Thoracic aorta (tissue), 2 donors: Measurements from ENCODE around the gene CASZ1. TPM values are rescaled to one million over a fixed set of nuclear protein-coding genes. Genes with fewer than 3 reads are reported as not detected.

ENCODE experiments used
- ATAC-seq: fragments of 150-250 bp; one replicate; pipeline ENCODE4 v1.8.0; 2017; ENCODE audit warnings: low read depth; ENCODE audit not compliant: insufficient number of reproducible peaks, low FRiP score
- DNase-seq: peaks from one replicate; pipeline ENCODE4 v3.0.0-alpha.2; 2020; ENCODE audit warnings: low spot score
- H3K27ac ChIP-seq, 2 donors: fragments of 200-600 bp; sonication (generic); 1 replicate in 1 of 2; 2 replicates in 1 of 2; pipeline ENCODE4 v1.5.1; 2016; ENCODE audit warnings: mild to moderate bottlenecking in 2 of 2, moderate library complexity in 2 of 2
- H3K27me3 ChIP-seq: fragments of 200-600 bp; sonication (generic); replicated peaks from 2 replicates; pipeline ENCODE4 v1.6.0; 2016; ENCODE audit warnings: mild to moderate bottlenecking; ENCODE audit not compliant: insufficient read depth
- H3K36me3 ChIP-seq: fragments of 200-600 bp; sonication (generic); one replicate; pipeline ENCODE4 v1.5.1; 2016
- H3K4me1 ChIP-seq, 2 donors: fragments of 200-600 bp; sonication (generic); 1 replicate in 1 of 2; 2 replicates in 1 of 2; pipeline versions ENCODE4 v1.5.1 to v1.6.0; 2016; ENCODE audit warnings: low read depth in 2 of 2, mild to moderate bottlenecking in 1 of 2; ENCODE audit not compliant: control insufficient read depth in 1 of 2
- H3K4me3 ChIP-seq: fragments of 200-600 bp; sonication (generic); 2 replicates; pipeline ENCODE4 v1.5.1; 2016; ENCODE audit warnings: mild to moderate bottlenecking
- H3K9me3 ChIP-seq: fragments of 200-600 bp; sonication (generic); 2 replicates; pipeline ENCODE4 v1.5.1; 2016
- CTCF ChIP-seq: fragments of 200-600 bp; sonication (generic); IDR thresholded peaks from one replicate; pipeline ENCODE4 v1.5.1; 2019; ENCODE audit warnings: antibody characterized with exemption
- total RNA-seq, 2 donors: library from RNA; depleted of rRNA; stranded (reverse); fragments of >200 nt; gene quantifications; one replicate each; pipeline versions ENCODE4 v1.1.0 to v1.2.3, GENCODE V29; 2016

The CASZ1 gene
- total RNA-seq, 2 donors from 2014 or later, result 20.6 to 27.9 TPM

DNA sequence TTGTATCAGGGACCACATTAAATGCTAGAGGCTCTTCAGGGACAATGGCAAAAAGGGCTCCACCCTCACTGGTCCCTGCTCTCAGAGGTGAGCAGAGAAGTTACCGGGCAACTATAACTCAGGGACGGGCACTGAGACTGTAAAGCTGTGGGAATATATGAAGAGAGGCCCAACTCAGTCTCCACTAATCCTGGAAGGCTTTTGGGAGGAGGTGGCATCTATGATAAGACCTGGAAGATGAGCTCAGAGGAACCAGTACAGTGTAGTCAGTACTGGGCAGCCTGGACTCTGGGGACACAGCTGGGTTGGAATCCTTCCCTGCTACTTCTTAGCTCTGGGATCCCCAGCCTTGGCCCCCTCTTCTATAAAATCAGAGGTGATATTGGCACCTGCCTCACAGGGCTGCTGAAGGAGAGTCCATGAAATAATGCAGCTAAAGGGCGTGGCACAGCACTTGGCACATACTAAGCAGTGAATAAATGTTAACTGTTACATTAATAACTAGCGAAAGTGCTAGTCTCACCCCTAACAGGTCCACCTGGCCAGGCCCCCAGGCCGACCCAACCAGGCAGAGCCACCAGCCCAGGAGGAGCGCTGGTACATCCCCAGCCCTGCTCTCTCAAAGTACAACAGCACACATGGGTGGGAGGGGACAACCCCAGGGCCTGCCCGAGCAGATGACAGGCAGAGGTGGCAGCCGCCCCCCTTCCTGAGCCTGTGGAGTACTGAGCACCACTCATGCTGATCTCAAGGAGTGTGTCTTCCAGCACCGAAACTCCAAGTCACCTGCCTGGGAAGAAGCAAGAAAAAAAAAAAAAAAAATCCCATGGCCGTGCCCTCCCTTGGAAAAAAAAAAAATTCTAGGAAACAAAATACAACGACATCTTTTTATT, 62.7 kb downstream of the CASZ1 start:
- TF ChIP-seq CTCF, result no peak

DNA sequence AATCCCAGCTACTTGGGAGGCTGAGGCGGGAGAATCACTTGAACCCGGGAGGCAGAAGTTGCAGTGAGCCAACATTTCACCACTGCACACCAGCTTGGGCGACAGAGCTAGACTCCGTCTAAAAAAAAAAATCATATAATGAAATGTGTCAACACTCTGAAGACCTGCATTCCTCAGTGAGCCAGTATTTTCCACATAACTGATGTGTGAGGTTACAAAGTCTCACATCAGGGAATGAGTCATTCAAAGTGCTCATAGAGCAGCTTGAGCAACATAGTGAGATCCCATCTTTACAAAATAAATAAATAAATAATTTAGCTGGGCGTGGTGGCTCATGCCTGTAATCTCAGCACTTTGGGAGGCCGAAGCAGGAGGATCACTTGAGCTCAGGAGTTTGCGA, 65.5 kb downstream of the CASZ1 start:
- Histone ChIP-seq H3K4me3 (no peak overlapping the region), H3K27me3 (no peaks in the 10 kb centered on the region), H3K36me3 (no peaks in the 10 kb centered on the region), H3K27ac (no peak overlapping the region), H3K9me3 (no peaks in the 10 kb centered on the region), H3K4me1 (peaks cover 8 to 30% of the 10 kb centered on the region in 2 donors)
- ATAC-seq (no peak), DNase-seq (no peak)
- no peak for TF ChIP-seq CTCF

More for the DNA sequence above, 62.7 kb downstream of the CASZ1 start:
- Histone ChIP-seq H3K4me1 (peaks cover 0 to 9% of the 10 kb centered on the region in 2 donors), H3K27me3 (no peaks in the 10 kb centered on the region), H3K27ac (no peak overlapping the region), H3K9me3 (no peaks in the 10 kb centered on the region), H3K4me3 (no peak overlapping the region), H3K36me3 (no peaks in the 10 kb centered on the region)
- DNase-seq (no peak), ATAC-seq (no peak)

GRCh38 chr1:10728595-10729410, 67.6 kb downstream of the CASZ1 start:
- no peak for TF ChIP-seq CTCF
- Histone ChIP-seq H3K9me3 (no peaks in the 10 kb centered on the region), H3K4me3 (no peak overlapping the region), H3K27me3 (no peaks in the 10 kb centered on the region), H3K36me3 (no peaks in the 10 kb centered on the region), H3K4me1 (peaks cover 15 to 41% of the 10 kb centered on the region in 2 donors), H3K27ac (no peak overlapping the region)
- DNase-seq (no peak), ATAC-seq (no peak)

DNA sequence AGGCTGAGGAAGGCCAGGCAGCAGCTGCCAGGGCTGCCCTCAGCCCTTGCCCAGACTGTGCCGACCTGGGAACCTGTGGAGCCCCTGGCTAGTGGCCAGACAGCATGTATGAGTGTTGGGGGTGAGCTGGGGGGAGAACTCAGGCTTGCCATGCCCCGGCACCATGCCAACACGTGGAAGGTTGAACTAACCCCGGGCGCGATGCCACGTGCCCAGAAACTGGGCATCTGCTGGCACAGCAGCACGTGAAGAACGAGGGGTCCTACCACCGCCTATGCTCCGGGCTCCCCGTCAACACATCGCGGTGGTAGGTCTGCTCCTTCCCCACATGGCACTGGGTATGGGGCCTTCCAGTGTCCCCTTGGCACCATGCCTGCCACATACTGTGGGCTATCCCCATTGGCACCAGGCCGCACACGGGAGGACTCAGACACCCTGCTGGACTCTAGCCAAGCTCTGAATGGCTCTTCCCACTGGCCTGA, 68.7 kb downstream of the CASZ1 start:
- no peaks in the 10 kb centered on the region for H3K9me3 ChIP-seq
- no peaks in the 10 kb centered on the region for H3K27me3 ChIP-seq
- peaks cover 15 to 46% of the 10 kb centered on the region in 2 donors for H3K4me1 ChIP-seq
- ATAC-seq (no peak), DNase-seq (no peak)
- H3K4me3 ChIP-seq, result no peak overlapping the region
- H3K27ac ChIP-seq, result no peak overlapping the region
- no peak for TF ChIP-seq CTCF
- no peaks in the 10 kb centered on the region for H3K36me3 ChIP-seq

- H3K4me3 ChIP-seq, result no peak overlapping the region
- DNase-seq (peak; percentile 15), ATAC-seq (no peak)
- H3K27me3 ChIP-seq, result no peaks in the 10 kb centered on the region
- no peak for TF ChIP-seq CTCF
- H3K9me3 ChIP-seq, result no peaks in the 10 kb centered on the region
- peaks cover 15 to 46% of the 10 kb centered on the region in 2 donors for H3K4me1 ChIP-seq
- H3K36me3 ChIP-seq, result no peaks in the 10 kb centered on the region
- no peak overlapping the region for H3K27ac ChIP-seq
These were observed 70.1 kb downstream of the CASZ1 start for GRCh38 chr1:10726355-10726754.
